ENCODE data around the gene SH2D1B. TPM values are rescaled to one million over a fixed set of nuclear protein-coding genes. Genes with fewer than 3 reads are reported as not detected.
"Not testable (repeated sequence)": the region's sequence is repeated elsewhere in the genome, so short reads cannot be mapped to it uniquely, and the experiment has no call there.

Gene SH2D1B
- total and polyA plus RNA-seq, 9 of the 15 experiments (the other 6 are each of a cell fraction or from before 2014, with no cell fraction given): 5.6 to 19.6 (median 9.7) TPM

DNA sequence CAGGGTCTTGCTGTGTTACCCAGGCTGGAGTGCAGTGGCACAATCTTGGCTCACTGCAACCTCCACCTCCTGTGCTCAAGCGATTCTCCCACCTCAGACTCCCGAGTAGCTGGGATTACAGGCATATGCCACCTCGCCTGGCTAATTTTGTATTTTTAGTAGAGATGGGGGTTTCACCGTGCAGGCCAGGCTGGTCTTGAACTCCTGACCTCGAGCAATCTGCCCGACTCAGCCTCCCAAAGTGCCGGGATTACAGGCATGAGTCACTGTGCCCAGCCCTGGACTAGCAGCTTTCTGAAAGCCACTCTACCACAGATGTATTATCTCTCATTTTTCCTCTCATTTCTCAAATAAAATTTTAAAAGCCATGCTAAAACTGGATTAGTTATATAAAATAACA lies 6.6 kb upstream of the SH2D1B start:
- H3K9ac ChIP-seq (ENCODE audit: insufficient read depth in 1 of 2, low read depth in 2 of 2, low read length in 2 of 2): peak overlapping the region; percentile 2 to 47; a peak in 1 of 4 replicates
- H3K4me3 ChIP-seq; H3K9me3 ChIP-seq (replicated peaks; ENCODE audit: control insufficient read depth, insufficient read depth, low read depth, low read length); H3K27me3 ChIP-seq (ENCODE audit: control insufficient read depth in 2 of 2, insufficient read depth in 2 of 2, low read length in 2 of 2); in situ Hi-C loops (cut with MboI); BruUV-seq (replicated peaks); H3K9me1 ChIP-seq (ENCODE audit: control insufficient read depth, insufficient read depth, low read length); H2AFZ ChIP-seq (ENCODE audit: low read depth, low read length); H3K27ac ChIP-seq (ENCODE audit: extremely low read depth, low read depth, low read length); H4K20me1 ChIP-seq (replicated peaks; ENCODE audit: control insufficient read depth, insufficient read depth, low read length); H3K79me2 ChIP-seq (ENCODE audit: control insufficient read depth, insufficient read depth, low read length); H3K36me3 ChIP-seq (ENCODE audit: control insufficient read depth, insufficient read depth, low read length); intact Hi-C loops (cut with micrococcal nuclease); H3K4me2 ChIP-seq (ENCODE audit: insufficient read depth, low read length); FAIRE-seq; CTCF ChIA-PET (ENCODE audit: low intra/inter-chr PET ratio); TF ChIP-seq NR2C1 (tag; IDR thresholded peaks at IDR 0.05); MYNN (CRISPR knock-in tag; IDR thresholded peaks at IDR 0.05): not testable (repeated sequence)
- POLR2A ChIA-PET: interaction anchor here (1.0 to 1.2 kb wide), 3 partner anchors 10 to 97 kb away, joined by 3 read pairs; no protein-coding TSS in a partner anchor
- peaks cover 23 to 57% of the 10 kb centered on the region in 2 experiments for H3K4me1 ChIP-seq (replicated peaks in 1 of 2; ENCODE audit: control insufficient read depth in 2 of 2, insufficient read depth in 2 of 2, low read length in 2 of 2)
- ATAC-seq (peak; percentile 62), DNase-seq (ENCODE audit: extremely low read depth in 1 of 4, low spot score in 3 of 4) (peak in 2 of 4 experiments; percentile 38 to 82)
- WGBS (ENCODE audit: insufficient coverage, low coverage, missing lambda C conversion rate): 5% methylated on average over 7 of the region's 7 CpGs
- peak; percentile 38; the same call in 1 of the 2 replicates for TF ChIP-seq DMBX1 (CRISPR knock-in tag; IDR thresholded peaks at IDR 0.05; ENCODE audit: borderline replicate concordance)
- TF ChIP-seq STAT5A (IDR thresholded peaks at IDR 0.05; ENCODE audit: borderline replicate concordance, low read length): peak; percentile 51; the same call in 1 of the 2 replicates
- TF ChIP-seq, protein P1, sequence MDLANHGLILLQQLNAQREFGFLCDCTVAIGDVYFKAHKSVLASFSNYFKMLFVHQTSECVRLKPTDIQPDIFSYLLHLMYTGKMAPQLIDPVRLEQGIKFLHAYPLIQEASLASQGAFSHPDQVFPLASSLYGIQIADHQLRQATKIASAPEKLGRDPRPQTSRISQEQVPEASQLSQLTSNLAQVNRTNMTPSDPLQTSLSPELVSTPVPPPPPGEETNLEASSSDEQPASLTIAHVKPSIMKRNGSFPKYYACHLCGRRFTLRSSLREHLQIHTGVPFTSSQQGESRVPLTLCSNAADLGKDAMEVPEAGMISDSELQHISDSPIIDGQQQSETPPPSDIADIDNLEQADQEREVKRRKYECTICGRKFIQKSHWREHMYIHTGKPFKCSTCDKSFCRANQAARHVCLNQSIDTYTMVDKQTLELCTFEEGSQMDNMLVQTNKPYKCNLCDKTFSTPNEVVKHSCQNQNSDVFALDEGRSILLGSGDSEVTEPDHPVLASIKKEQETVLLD (IDR thresholded peaks at IDR 0.05): peak; percentile 59; the same call in 1 of the 2 replicates
- TF ChIP-seq CBFA2T3 (IDR thresholded peaks at IDR 0.05): peak; percentile 84
- TF ChIP-seq CREM (IDR thresholded peaks at IDR 0.05; ENCODE audit: low read depth): 0 out of 2 replicates have a peak, but pooled peaks have one; percentile 31
- TF ChIP-seq HDAC2 (IDR thresholded peaks at IDR 0.05): peak; percentile 29; the same call in 1 of the 2 replicates
- TF ChIP-seq SMARCA4 (IDR thresholded peaks at IDR 0.05): peak; percentile 74
- peak; percentile 9; the same call in 1 of the 2 replicates for TF ChIP-seq TCF7 (IDR thresholded peaks at IDR 0.05; ENCODE audit: borderline replicate concordance)
- peak; percentile 25; the same call in 1 of the 2 replicates for TF ChIP-seq EHMT2 (IDR thresholded peaks at IDR 0.05)
- TF ChIP-seq TAL1 (IDR thresholded peaks at IDR 0.05): peak; percentile 45; the same call in 1 of the 2 replicates
- peak; percentile 12; the same call in 1 of the 2 replicates for TF ChIP-seq SMAD4 (CRISPR knock-in tag; conservative IDR thresholded peaks at IDR 0.05)
- TF ChIP-seq RCOR1 (IDR thresholded peaks at IDR 0.05; ENCODE audit: borderline replicate concordance in 1 of 2, low read depth in 2 of 2, low read length in 2 of 2): peak in 1 of 2 experiments; percentile 60; a peak in 1 of 4 replicates
- TF ChIP-seq NR2C1 (IDR thresholded peaks at IDR 0.05): 0 out of 2 replicates have a peak, but pooled peaks have one; percentile 23
- peak; percentile 74 for TF ChIP-seq CBFA2T2 (conservative IDR thresholded peaks at IDR 0.05)
- peak; percentile 67; the same call in 1 of the 2 replicates for TF ChIP-seq ADNP (tag; IDR thresholded peaks at IDR 0.05)
- TF ChIP-seq, protein P2, sequence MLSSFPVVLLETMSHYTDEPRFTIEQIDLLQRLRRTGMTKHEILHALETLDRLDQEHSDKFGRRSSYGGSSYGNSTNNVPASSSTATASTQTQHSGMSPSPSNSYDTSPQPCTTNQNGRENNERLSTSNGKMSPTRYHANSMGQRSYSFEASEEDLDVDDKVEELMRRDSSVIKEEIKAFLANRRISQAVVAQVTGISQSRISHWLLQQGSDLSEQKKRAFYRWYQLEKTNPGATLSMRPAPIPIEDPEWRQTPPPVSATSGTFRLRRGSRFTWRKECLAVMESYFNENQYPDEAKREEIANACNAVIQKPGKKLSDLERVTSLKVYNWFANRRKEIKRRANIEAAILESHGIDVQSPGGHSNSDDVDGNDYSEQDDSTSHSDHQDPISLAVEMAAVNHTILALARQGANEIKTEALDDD (IDR thresholded peaks at IDR 0.05): 0 out of 2 replicates have a peak, but pooled peaks have one; percentile 52
- TF ChIP-seq NCOR1 (IDR thresholded peaks at IDR 0.05): peak; percentile 61; the same call in 1 of the 2 replicates
- TF ChIP-seq FOSL1 (tag; conservative IDR thresholded peaks at IDR 0.05): peak; percentile 75
- TF ChIP-seq MYNN (IDR thresholded peaks at IDR 0.05): peak; percentile 50; the same call in 1 of the 2 replicates
- peak; percentile 13; the same call in 1 of the 2 replicates for TF ChIP-seq EP300 (IDR thresholded peaks at IDR 0.05; ENCODE audit: low read length)
- TF ChIP-seq HDAC1 (IDR thresholded peaks at IDR 0.05): peak in 1 of 2 experiments; percentile 45; a peak in 2 of 4 replicates
- TF ChIP-seq NFIC (IDR thresholded peaks at IDR 0.05): 0 out of 2 replicates have a peak, but pooled peaks have one; percentile 17
- TF ChIP-seq TCF3 (CRISPR knock-in tag; IDR thresholded peaks at IDR 0.05): peak; percentile 70
